ENCODE measurements around the gene PARD3.

PARD3 gene

DNA sequence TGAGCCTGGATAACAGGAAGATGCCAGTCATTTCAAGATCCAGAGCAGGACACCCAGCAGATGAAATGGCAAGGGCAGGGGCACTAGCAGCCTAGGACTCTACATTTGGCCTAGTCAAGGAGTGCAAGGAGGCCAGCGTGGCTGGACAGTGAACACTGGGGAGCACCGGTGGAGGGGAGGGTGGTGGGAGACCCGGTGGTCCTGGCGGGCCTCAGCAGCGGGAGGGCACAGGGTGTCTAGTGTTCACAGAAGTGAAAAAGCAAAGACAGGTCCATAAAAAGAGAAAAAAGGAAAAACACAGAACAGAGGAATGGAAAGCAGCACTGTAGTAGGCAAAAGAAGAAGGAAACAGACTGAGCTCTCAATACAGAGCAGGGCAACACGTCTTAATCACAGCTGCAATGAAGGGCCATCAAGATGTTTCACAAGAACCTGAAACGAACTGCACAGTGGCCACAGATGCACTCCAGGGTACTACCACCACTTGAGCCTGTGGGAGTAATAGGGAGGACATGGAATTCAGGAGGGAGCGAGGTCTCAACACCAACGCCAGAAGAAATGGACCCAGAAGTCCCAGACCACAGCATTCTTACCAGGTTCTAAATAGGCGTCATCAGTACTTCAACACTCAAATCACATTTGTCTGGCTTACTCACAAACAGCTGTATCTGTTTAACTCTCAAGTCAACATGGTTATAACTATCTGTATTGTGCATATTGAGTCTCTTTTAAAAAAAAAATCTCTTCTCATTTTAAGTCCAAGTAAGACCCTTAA lies 573.7 kb downstream of the PARD3 start:
- DNase-seq (ENCODE audit: extremely low spot score): no peak
- ChIA-PET CTCF (interaction anchor here (1.0 kb wide), 1 partner anchor 10 kb away, joined by 3 read pairs; no protein-coding TSS in a partner anchor), POLR2A (interaction anchor here (0.6 kb wide), 1 partner anchor 1106 kb away, joined by 6 read pairs; no protein-coding TSS in a partner anchor)
- TF ChIP-seq CTCF (IDR thresholded peaks at IDR 0.05; ENCODE audit: control extremely low read depth, extremely low read depth, low read depth, missing control alignments): no peak

- ChIA-PET CTCF (no interaction called here), POLR2A (no interaction called here)
- no peak for TF ChIP-seq CTCF (IDR thresholded peaks at IDR 0.05; ENCODE audit: control extremely low read depth, extremely low read depth, low read depth, missing control alignments)
- DNase-seq (ENCODE audit: extremely low spot score): no peak
These were observed 575.1 kb downstream of the PARD3 start for GRCh38 chr10:34240039-34240438.

GRCh38 chr10:34237898-34238455 lies 577.1 kb downstream of the PARD3 start:
- no peak for TF ChIP-seq CTCF (IDR thresholded peaks at IDR 0.05; ENCODE audit: control extremely low read depth, extremely low read depth, low read depth, missing control alignments)
- CTCF ChIA-PET: interaction anchor here (1.4 kb wide), 1 partner anchor 19 kb away, joined by 3 read pairs; no protein-coding TSS in a partner anchor
- POLR2A ChIA-PET: no interaction called here

GRCh38 chr10:34236931-34237330 lies 578.2 kb downstream of the PARD3 start:
- ChIA-PET CTCF (interaction anchor here (1.4 to 1.7 kb wide), 2 partner anchors 12 to 20 kb away, joined by 3 to 4 read pairs; no protein-coding TSS in a partner anchor), POLR2A (no interaction called here)
- TF ChIP-seq CTCF (IDR thresholded peaks at IDR 0.05; ENCODE audit: control extremely low read depth, extremely low read depth, low read depth, missing control alignments): no peak
- DNase-seq (ENCODE audit: extremely low spot score): no peak

More at GRCh38 chr10:34237898-34238455, 577.1 kb downstream of the PARD3 start:
- DNase-seq (ENCODE audit: extremely low spot score): no peak

DNA sequence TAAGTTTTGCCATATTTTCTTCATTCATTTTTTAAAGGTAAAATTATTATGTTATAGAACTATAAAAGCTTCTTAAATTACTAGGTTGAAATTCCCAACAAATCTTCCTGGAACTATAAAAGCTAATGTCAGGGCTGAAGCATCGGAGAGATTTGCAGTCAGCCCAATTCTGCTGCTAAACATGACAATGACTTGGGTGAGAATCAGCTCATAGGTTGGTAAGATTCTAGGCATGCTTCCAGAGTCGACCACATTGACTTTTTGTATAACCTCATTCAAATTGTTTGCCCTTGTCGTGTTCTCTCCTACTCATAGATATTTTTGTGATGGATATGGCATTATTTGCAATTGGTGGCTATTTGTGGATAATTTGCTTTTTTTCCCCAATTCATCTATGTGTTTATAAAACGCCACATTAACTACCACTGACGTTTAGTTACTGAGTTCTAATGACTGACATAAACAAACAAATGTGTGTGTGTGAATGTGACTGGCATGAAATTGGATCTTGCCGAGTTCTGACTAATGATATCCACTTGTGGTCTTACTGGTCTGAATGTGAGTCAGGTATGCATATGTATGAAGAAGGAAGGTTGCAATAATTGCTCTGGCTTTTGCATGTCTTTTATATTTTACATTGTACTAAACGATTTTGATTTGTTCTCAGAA lies 579.8 kb downstream of the PARD3 start:
- ChIA-PET POLR2A (no interaction called here), CTCF (interaction anchor here (1.1 kb wide), 1 partner anchor 403 kb away, joined by 3 read pairs; no protein-coding TSS in a partner anchor)
- no peak for TF ChIP-seq CTCF (IDR thresholded peaks at IDR 0.05; ENCODE audit: control extremely low read depth, extremely low read depth, low read depth, missing control alignments)
- no peak for DNase-seq (ENCODE audit: extremely low spot score)

DNA sequence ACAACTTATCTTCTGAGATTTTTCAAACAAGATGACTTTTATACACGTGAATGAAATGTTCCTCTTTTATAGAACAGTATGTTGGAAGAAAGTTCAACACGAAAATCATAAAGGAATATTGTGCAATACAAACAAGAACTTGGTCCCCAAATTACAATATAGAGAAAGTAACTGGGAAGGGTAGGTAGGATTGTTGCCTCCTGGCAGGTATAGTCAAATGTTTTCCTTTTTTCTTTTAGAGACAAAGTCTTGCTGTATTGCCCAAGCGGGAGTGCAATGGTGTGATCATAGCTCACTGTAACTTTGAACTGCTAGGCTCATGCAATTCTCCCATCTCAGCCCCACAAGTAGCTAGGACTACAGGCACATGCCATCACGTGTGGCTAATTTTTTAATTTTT lies 582.6 kb downstream of the PARD3 start:
- no peak for DNase-seq (ENCODE audit: extremely low spot score)
- TF ChIP-seq CTCF (IDR thresholded peaks at IDR 0.05; ENCODE audit: control extremely low read depth, extremely low read depth, low read depth, missing control alignments): no peak
- POLR2A ChIA-PET: no interaction called here
- CTCF ChIA-PET: no interaction called here

All from GM10248 (cell line).